Naive B cell (primary cell): ENCODE results near the gene CDK11A. TPM values are rescaled to one million over a fixed set of nuclear protein-coding genes. Genes with fewer than 3 reads are reported as not detected.
"Not testable (repeated sequence)": the region's sequence is repeated elsewhere in the genome, so short reads cannot be mapped to it uniquely, and the experiment has no call there.

Experiments used
- ATAC-seq, 2 donors: fragments of 150-1000 bp; cut with Tn5 transposase; 2 replicates each; pipeline ENCODE4 v1.10.0; 2021; ENCODE audit warnings: low read depth in 2 of 2, mild to moderate bottlenecking in 2 of 2, moderate library complexity in 2 of 2
- DNase-seq: peaks from one replicate; pipeline ENCODE4 v3.0.0; 2022
- H3K27ac Mint-ChIP-seq, 6 donors: one replicate each; pipeline ENCODE4 v1.8.0; 2020 to 2022; ENCODE audit warnings: mild to moderate bottlenecking in 6 of 6, mixed read lengths in 6 of 6, moderate library complexity in 5 of 6, inconsistent platforms in 2 of 6
- H3K27me3 Mint-ChIP-seq, 3 donors: one replicate each; pipeline ENCODE4 v1.8.0; 2021 to 2022; ENCODE audit warnings: mixed read lengths in 3 of 3, mild to moderate bottlenecking in 1 of 3
- H3K36me3 Mint-ChIP-seq, 2 donors: one replicate each; pipeline ENCODE4 v1.8.0; 2020 to 2022; ENCODE audit warnings: mixed read lengths in 2 of 2, inconsistent platforms in 1 of 2, mild to moderate bottlenecking in 1 of 2
- H3K4me1 Mint-ChIP-seq, 3 donors: one replicate each; pipeline ENCODE4 v1.8.0; 2020 to 2022; ENCODE audit warnings: mixed read lengths in 3 of 3, inconsistent platforms in 1 of 3, mild to moderate bottlenecking in 1 of 3, moderate library complexity in 1 of 3
- H3K4me3 Mint-ChIP-seq, 8 donors: one replicate each; pipeline ENCODE4 v1.8.0; 2020 to 2022; ENCODE audit warnings: mild to moderate bottlenecking in 8 of 8, mixed read lengths in 8 of 8, moderate library complexity in 8 of 8, inconsistent platforms in 2 of 8
- H3K9me3 Mint-ChIP-seq, 7 donors: one replicate each; pipeline ENCODE4 v1.8.0; 2020 to 2022; ENCODE audit warnings: mixed read lengths in 7 of 7, mild to moderate bottlenecking in 5 of 7, inconsistent platforms in 2 of 7, moderate library complexity in 1 of 7
- polyA plus RNA-seq, 6 donors: library from polyadenylated mRNA; unstranded; fragments of 300-500 nt; fragmentation: Illumina TruSeq; gene quantifications; one replicate each; pipeline ENCODE4 v1.2.3, GENCODE V29; 2021; ENCODE audit warnings: low read depth in 6 of 6

CDK11A gene
- polyA plus RNA-seq, 6 donors from 2014 or later, result 11.9 to 24.1 (median 14.0) TPM

DNA sequence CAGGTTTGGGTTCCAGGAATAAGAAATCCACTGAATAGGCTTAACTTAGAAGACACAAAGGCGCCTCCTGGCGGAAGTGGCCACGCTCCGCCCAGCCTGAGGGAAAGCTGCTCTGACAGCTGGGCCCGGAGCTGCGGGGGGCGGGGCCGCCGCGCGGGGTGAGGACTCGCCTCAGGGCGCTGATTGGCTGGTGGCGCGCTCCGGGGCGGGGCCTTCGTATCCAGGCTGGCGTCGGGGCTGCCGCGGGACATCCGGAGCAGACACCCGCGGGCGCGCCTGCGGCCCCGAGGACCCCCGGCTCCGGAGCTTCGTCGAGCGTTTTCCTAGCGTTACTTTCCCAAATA is 22.4 kb upstream of the CDK11A start:
- Mint-ChIP-seq H3K27ac (peak overlapping the region in 2 of 6 donors; percentile 84 to 99), H3K4me3 (peak overlapping the region in 7 of 8 donors; percentile 30 to 96 (median 71)), H3K4me1 (peaks cover 3 to 18% (median 11%) of the 10 kb centered on the region in 3 donors)
- ATAC-seq, result peak; percentile 75 to 81
- H3K36me3 Mint-ChIP-seq, DNase-seq, H3K9me3 Mint-ChIP-seq, H3K27me3 Mint-ChIP-seq: not testable (repeated sequence)

DNA sequence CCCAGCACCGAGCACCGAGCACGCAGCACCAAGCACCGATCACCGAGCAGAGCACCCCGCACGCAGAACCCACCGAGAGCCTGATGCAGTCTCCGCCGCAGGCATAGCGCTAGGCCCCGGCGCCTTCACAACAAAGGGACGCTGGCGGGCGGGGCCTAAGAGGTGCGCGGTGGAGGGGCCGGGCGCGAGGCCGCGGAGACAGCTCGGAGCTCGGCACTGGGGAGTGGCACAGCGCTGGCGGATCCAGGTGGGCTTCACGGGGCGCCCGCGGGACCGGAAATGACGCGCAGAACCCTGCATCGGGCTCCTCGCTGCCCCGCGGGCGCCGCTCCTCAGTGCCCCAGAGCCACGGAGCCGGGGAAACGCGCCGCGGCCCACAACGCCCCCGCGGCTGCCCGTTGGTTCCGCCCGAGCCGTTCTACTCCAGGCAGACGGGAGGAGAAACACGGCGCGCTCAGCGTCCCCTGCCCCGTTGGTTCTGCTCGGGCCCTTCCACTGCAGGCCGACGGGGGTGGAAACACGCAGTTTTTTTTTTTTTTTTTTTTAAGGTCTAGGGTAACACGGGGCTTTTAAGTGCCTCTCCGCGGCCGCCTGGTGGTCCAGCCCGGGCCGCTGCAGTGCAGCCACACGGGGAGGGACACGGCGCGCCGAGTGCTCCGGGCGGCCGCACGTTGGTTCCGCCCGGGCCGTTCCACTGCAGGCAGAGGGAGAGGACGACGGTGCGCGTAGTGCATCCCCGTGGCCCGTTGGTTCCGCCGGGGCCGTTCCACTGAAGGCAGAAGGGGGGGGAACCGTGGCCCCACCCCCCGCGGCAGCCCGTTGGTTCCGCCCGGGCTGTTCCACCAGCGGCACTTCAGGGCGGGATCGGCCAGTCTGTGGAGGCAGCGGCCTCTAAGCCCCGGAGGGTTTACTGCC is 21.8 kb upstream of the CDK11A start:
- H3K27me3 Mint-ChIP-seq, H3K9me3 Mint-ChIP-seq, H3K36me3 Mint-ChIP-seq: not testable (repeated sequence)
- Mint-ChIP-seq H3K27ac (peak overlapping the region; percentile 60 to 99 (median 90)), H3K4me1 (peaks cover 3 to 18% (median 11%) of the 10 kb centered on the region in 3 donors), H3K4me3 (peak overlapping the region; percentile 30 to 93 (median 76))
- ATAC-seq (peak; percentile 61 to 63), DNase-seq (peak; percentile 83)

DNA sequence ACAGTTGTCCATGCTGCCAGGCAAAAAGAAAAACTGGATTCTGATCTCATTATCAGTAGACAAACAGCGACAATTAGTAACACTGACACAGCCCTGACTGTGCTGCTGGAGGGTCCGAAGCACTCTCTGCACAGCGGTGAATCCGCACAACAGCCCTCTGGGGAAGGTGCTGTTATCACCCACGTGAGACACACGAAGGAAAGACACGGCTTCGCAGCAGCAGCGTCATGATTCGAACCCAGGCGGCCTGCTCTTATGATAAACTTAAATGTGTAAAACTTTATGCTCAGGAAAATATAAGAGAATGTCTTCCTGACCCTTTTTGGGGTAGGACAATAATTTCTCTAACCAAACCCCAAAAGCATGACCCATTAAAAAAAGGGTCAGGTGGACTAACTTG is 18.4 kb upstream of the CDK11A start:
- H3K36me3 Mint-ChIP-seq, DNase-seq, H3K27me3 Mint-ChIP-seq, H3K9me3 Mint-ChIP-seq, ATAC-seq: not testable (repeated sequence)
- H3K27ac Mint-ChIP-seq, result peak overlapping the region in 1 of 6 donors; percentile 26
- peak overlapping the region in 2 of 8 donors; percentile 37 to 79 for H3K4me3 Mint-ChIP-seq
- H3K4me1 Mint-ChIP-seq, result peaks cover 0 to 18% (median 6%) of the 10 kb centered on the region in 3 donors

DNA sequence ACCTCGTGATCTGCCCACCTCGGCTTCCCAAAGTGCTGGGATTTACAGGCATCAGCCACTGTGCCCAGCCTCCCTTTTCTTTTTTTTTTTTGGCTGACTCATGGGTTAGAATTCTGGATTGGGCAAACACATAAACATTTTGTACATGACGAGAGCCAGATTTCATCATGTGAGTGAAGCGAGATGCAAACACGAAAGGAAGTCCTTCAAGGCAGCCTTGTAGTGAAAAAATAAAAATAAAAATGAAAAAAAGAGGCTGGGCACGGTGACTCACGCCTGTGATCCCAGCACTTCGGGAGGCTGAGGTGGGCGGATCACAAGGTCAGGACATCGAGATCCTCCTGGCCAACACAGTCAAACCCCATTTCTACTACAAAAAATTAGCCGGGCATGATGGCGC is 16.9 kb upstream of the CDK11A start:
- H3K4me3 Mint-ChIP-seq, H3K27ac Mint-ChIP-seq, ATAC-seq, H3K9me3 Mint-ChIP-seq, H3K27me3 Mint-ChIP-seq, DNase-seq, H3K36me3 Mint-ChIP-seq: not testable (repeated sequence)
- peaks cover 0 to 17% (median 6%) of the 10 kb centered on the region in 3 donors for H3K4me1 Mint-ChIP-seq

DNA sequence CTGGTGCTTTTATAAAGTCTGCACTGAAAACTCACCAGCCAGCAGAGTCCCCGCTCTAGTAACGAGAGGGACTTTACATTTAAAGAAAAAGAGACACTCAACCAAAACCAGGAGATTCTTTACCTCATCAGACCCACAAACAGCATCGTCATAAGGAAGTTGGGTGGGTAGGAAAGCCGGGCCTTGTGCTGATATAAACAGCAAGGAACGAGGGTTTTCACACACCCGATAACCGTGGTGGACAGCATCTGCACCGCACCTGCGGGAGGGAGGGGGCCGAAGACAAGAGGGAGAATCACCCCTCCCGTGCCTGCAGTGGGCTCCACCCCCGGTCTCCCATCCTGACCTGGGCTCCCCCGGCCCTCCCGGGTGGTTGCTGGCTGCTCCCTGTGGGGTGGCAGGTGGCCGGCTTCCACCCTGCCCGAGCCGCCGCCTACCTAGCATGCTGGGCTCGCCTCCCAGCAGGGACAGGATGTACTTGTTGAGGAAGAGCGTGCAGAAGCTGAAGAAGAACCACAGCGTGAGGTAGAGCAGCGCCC is 14.7 kb upstream of the CDK11A start:
- DNase-seq, H3K27me3 Mint-ChIP-seq, H3K36me3 Mint-ChIP-seq, H3K27ac Mint-ChIP-seq, H3K4me3 Mint-ChIP-seq, H3K9me3 Mint-ChIP-seq: not testable (repeated sequence)
- peaks cover 0 to 21% (median 6%) of the 10 kb centered on the region in 3 donors for H3K4me1 Mint-ChIP-seq
- peak in 1 of 2 donors; percentile 23 for ATAC-seq

DNA sequence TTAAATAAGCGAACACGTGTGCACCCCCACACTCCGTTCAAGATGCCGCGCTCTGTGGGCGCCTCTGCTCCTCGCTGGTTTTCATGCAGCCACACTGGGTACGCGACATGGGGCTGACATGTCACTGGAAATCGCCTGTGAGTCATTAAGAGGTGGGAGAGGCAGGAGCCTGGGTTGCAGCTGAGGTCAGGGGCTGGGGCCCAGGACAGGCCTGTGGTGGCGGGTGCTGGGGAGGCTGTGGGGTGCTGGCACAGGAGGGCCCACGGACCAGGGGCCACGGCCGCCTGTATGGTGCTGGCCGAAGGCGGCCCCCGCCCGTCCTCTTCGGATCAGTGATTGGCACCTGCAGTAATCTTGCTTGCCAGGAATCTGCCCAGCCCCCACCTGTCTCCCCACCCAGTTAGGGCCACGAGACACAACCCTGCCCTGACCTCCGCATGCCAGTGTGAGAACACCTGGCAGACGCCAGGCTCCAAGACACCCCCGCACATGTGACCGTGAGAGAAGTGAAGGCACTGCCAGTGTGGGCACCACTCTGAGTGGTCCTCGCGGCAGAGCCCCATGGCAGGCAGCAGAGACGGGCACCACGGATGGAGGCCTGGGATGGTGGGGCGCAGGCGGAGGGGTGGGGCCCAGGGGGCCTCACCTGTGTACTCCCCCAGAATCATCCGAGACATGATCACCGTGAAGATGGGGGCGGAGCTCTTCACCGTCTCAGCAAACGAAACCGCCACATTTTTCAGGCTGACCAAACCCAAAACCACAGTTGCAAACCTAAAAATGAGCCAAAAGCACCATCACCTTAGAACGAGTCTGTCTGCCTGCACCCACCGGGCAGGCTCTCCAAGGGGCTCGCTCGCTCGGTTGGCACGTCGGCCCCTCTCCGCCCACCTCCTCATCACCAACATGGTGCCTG is 13.8 kb upstream of the CDK11A start:
- not testable (repeated sequence) for DNase-seq, H3K36me3 Mint-ChIP-seq, H3K9me3 Mint-ChIP-seq, H3K27me3 Mint-ChIP-seq, H3K4me3 Mint-ChIP-seq
- Mint-ChIP-seq H3K27ac (peak overlapping the region in 1 of 6 donors; percentile 47), H3K4me1 (peaks cover 0 to 15% (median 0%) of the 10 kb centered on the region in 3 donors)
- ATAC-seq, result peak in 1 of 2 donors; percentile 50

DNA sequence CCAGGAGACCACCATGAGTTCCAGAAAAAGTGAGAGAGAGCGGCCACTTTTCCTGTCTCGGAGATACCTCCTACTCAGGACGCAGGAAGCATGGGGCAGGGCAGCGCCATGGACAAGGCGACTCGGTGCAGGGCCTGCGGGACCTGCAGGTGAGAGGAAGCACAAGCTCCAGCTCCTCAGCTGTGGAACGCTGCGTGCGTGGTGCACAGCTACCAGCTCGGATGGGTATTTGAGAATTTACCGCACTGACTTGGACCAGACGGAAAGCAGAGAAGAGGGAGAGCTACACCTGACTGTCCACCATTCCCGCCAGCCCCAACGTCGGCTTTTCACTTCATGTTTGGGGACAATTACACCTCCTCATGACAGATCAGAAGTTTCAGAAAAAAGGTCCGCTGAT is 8.2 kb upstream of the CDK11A start:
- no peak for ATAC-seq
- H3K27me3 Mint-ChIP-seq, result no peaks in the 10 kb centered on the region
- H3K36me3 Mint-ChIP-seq, result peaks cover 0 to 5% of the 10 kb centered on the region in 2 donors
- no peaks in the 10 kb centered on the region for H3K9me3 Mint-ChIP-seq
- DNase-seq, result no peak
- H3K4me1 Mint-ChIP-seq, result peaks cover 0 to 13% (median 0%) of the 10 kb centered on the region in 3 donors
- H3K4me3 Mint-ChIP-seq, result peak overlapping the region in 1 of 8 donors; percentile 10
- H3K27ac Mint-ChIP-seq, result peak overlapping the region in 1 of 6 donors; percentile 52

DNA sequence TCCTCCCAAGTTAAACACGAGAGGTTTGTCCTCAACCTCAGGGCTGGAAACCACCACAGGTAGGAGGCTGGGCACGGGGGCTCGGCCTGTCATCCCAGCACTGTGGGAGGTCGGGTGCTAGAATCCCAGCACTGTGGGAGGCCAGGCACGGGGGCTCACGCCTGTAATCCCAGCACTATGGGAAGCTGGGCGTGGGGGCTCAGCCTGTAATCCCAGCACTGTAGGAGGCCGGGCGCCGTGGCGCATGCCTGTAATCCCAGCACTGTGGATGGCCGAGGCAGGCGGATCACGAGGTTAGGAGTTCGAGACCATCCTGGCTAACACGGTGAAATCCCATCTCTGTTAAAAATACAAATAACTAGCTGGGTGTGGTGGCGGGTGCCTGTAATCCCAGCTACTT is 6.7 kb upstream of the CDK11A start:
- Mint-ChIP-seq H3K27me3 (no peaks in the 10 kb centered on the region), H3K4me1 (peaks cover 0 to 16% (median 0%) of the 10 kb centered on the region in 3 donors), H3K4me3 (no peak overlapping the region), H3K9me3 (no peaks in the 10 kb centered on the region), H3K36me3 (peaks cover 0 to 5% of the 10 kb centered on the region in 2 donors), H3K27ac (peak overlapping the region in 1 of 6 donors; percentile 84)
- ATAC-seq, result no peak
- no peak for DNase-seq

DNA sequence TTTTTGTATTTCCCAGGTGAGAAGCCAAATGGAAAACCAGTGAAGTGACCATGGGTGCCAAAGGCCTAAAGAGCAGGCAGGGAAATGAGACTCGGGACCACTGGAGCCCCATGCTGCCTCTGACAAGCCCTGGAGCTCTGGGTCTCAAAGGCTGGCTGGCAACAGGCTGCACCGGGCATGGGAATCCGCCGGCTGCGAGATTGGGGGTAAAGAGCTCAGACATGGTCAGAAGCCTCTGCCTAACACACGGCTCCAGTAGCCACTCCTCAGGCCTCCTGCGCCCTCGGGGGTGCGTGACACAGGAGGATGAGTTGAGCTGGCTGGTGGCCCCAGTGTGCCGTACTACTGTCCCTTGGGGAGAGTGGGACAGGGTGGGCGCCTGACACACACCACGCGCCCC is 6.1 kb upstream of the CDK11A start:
- H3K27ac Mint-ChIP-seq, H3K36me3 Mint-ChIP-seq: not testable (repeated sequence)

DNA sequence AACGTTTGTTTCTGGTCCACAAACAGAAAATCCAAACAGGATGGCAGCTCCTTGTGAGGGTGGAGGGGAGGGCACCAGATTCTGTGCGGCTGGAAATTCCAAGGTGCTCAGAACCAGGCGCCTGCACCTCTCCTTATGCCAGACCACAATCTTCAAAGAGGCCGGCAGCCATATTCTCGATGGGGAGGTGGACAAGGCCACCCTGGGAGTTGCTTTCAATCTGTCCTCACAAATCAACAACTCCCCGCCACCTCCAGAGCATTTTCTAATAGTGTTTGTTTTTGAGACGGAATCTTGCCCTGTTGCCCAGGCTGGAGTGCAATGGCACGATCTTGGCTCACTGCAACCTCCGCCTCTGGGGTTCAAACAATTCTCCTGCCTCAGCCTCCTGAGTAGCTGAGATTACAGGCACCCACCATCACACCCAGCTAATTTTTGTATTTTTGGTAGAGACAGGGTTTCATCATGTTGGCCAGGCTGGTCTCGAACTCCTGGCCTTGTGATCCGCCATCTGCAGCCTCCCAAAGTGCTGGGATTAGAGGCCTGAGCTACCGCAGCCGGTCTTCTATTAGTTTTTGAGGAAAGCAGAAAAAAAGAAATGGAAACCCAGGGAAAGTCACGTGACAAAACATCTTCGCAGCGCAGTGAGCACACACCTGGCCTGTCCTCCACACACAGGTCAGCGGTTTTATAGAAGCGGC is 5.1 kb upstream of the CDK11A start:
- H3K4me1 Mint-ChIP-seq, result peaks cover 0 to 17% (median 0%) of the 10 kb centered on the region in 3 donors
- peak overlapping the region in 3 of 6 donors; percentile 65 to 80 (median 69) for H3K27ac Mint-ChIP-seq
- H3K9me3 Mint-ChIP-seq, H3K36me3 Mint-ChIP-seq, ATAC-seq, H3K27me3 Mint-ChIP-seq, DNase-seq: not testable (repeated sequence)
- peak overlapping the region in 1 of 8 donors; percentile 56 for H3K4me3 Mint-ChIP-seq

More for the DNA sequence above, 6.1 kb upstream of the CDK11A start:
- DNase-seq, H3K27me3 Mint-ChIP-seq, ATAC-seq, H3K4me3 Mint-ChIP-seq, H3K9me3 Mint-ChIP-seq: not testable (repeated sequence)
- peaks cover 0 to 14% (median 0%) of the 10 kb centered on the region in 3 donors for H3K4me1 Mint-ChIP-seq

DNA sequence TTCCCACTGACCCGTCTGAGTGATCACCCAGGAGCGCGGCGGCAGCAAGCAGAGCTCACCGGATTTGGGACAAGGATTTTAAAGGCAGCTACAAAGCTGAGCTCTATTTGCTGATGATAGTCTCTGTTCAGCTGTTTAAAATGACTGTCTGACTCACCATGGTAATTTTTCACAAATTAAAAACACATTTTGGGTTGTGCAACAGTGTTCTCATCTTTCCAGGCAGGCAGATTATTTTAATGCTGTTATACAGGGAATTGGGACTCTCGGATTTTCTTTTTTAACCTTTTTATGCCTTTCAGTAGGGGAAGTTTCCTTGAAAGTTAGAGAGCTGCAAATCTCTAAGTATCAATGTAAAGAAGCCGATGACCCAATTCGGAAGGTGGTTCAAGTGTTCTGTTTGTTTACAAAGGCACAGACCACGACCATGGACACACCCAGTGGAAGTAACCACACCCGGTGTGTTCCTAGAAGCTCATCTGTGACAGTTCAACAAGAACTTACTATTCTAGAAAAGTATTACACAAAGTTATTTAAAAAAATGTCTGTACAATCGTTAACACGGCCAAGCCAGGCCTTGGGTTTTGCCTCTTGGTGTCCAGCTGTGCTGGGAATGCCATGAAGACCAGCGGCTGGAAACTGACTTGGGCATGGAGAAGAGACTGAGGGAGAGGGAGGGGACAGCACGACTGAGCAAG is 4.3 kb upstream of the CDK11A start:
- not testable (repeated sequence) for H3K27me3 Mint-ChIP-seq, H3K9me3 Mint-ChIP-seq, DNase-seq, ATAC-seq, H3K36me3 Mint-ChIP-seq
- Mint-ChIP-seq H3K4me3 (peak overlapping the region in 5 of 8 donors; percentile 5 to 84 (median 51)), H3K4me1 (peaks cover 0 to 20% (median 0%) of the 10 kb centered on the region in 3 donors), H3K27ac (peak overlapping the region in 5 of 6 donors; percentile 80 to 96 (median 81))

DNA sequence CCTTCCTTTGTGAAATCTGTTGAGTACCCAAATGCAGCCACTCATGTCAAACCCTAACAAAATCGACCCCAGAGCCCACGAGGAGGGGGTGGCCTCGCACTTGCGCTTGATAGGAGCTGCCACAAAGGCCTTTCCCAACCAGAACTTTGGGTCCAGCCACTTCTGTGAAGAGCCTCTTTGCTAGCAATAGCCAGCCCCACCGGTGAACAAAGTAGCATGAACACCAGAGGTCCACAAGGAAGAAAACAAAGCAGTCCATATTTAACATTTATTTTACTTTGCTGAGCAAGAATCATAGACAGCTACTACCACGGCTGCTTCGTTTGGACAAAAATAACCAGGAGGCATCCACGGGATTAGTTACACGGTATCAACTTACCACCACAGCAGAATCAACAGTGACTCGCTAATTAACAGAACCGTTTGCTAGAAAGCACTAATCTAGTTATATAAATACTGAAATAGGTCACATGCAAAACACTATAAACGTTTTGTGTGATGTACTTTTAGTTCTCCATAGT is 3.0 kb upstream of the CDK11A start:
- peak overlapping the region in 2 of 8 donors; percentile 36 to 82 for H3K4me3 Mint-ChIP-seq
- not testable (repeated sequence) for DNase-seq, H3K27me3 Mint-ChIP-seq, H3K9me3 Mint-ChIP-seq, ATAC-seq, H3K36me3 Mint-ChIP-seq
- peaks cover 0 to 20% (median 0%) of the 10 kb centered on the region in 3 donors for H3K4me1 Mint-ChIP-seq
- H3K27ac Mint-ChIP-seq, result peak overlapping the region in 3 of 6 donors; percentile 53 to 70 (median 61)
